HG03378 (cell line): ENCODE measurements around the gene CTCF.

Source experiments
- ATAC-seq: cut with Tn5 transposase; IDR thresholded peaks from one replicate; pipeline ENCODE4 v1.9.1; 2021; ENCODE audit warnings: mild to moderate bottlenecking, moderate library complexity; ENCODE audit not compliant: unreplicated experiment

CTCF gene

DNA sequence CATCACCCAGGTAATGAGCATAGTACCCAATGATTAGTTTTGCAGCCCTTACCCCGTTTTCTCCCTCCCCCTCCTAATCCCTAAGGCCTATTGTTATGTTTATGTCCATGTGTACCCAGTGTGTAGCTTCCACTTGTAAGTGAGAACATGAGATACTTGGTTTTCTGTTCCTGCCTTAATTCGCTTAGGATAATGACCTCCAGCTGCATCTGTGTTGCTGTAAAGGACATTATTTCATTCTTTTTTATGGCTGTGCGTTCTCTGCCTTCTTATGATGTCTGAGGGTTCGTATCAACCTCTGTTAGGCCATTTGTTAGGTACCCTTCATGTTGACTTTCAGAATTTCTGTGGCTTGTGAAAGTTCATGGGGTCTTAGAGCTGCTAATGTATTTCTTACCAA, 31.0 kb downstream of the CTCF start:
- ATAC-seq = no peak

DNA sequence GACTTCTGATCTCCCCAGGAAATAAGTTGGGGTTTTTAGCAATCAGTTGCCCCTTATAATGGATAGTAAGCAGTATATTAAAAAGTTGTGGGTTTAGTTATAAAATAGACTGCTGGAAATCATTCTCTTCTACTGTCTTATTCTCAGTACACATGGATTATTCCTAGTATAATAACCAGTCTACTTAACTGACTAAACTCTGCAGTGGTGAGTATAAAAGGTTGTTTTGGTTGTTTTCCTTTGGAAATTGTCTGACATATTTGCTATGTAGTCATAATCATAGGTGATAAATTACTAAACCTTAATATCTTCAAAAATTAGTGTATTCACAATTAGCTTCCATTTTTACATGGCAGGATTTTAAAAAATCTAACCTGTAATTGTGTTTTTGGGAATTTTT, 31.4 kb downstream of the CTCF start:
- no peak for ATAC-seq

DNA sequence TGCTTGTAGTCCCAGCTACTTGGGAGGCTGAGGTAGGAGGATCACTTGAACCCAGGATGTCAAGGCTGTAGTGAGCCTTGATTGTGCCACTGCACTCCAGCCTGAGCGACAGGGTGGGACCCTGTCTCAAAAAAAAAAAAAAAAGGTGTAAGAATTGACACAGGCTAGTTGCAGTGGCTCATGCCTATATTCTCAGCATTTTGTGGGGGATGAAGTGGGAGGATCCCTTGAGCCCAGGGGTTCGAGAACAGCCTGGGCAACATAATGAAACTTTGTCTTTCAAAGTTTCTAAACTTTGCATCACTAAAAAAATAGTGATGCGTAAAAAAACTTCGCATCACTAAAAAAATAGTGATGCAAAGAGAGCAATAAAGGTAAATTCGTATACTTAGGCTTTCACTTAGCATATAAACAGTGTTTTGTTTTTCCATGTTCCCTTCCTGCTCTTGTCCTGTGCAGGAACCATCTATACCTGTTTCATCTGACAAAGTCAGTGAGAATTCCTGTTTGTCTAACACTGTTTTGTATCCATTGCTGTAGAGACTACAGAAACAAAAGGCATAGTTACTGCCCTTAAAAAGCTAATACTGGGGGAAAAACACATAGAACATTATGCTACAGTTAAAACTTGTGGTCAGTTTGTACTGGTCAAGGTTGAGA, 32.1 kb downstream of the CTCF start:
- no peak for ATAC-seq

DNA sequence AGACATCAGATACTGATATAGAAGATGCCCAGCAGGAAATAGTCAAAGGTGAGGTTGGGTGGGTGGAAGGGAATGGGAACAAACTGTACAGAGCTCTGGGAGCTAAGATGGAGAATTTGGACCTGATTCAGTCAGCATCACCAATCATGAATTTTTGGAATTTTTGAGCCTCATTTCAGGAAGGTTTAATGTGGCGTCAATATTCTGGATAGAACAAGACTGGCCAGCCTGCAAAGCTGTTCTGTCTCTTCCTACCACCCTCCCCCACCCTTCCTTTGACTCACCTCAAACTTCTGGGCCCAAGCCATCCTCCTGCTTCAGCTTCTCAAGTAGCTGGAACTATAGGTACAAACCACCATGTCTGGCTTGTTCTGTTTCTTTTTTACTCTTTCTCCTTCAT, 32.6 kb downstream of the CTCF start:
- ATAC-seq = no peak

DNA sequence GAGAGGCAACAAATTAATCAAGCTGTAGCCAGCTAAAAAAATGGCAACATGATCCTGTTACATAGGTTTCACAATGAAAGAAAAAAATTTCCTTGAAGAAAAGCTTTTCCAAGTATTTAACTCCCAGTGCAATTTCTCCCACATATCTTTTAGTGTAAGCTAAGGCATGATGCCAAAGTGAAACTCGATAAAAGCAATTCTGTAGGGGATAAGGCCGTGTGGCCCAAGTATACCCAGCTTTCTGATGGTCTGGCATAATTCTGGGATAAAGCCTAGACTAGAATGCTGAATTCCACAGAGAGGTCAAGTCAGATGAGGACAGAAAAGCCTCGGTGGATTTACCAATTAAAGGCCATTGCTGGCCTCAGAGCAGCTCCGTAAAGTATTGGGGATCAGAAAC, 36.2 kb downstream of the CTCF start:
- no peak for ATAC-seq

DNA sequence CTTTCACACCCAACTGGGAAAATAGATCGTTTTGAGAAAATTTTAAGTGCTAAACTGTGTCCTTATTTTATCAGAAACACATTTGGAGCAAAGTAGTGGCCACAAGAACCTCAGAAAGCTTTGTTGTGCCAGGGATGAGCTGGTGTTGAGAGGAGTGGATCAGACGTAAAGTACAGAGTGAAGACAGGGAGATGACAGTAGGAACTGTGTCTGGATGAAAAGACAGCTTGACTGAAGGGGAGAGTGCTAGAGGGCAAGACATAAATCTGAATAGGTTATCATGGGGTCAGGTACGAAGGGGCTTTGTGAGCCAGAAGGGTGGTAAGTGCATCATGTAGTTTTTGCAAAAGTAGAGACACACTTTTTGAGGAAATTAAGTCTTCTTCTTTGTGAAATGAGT, 43.3 kb downstream of the CTCF start:
- ATAC-seq = no peak

DNA sequence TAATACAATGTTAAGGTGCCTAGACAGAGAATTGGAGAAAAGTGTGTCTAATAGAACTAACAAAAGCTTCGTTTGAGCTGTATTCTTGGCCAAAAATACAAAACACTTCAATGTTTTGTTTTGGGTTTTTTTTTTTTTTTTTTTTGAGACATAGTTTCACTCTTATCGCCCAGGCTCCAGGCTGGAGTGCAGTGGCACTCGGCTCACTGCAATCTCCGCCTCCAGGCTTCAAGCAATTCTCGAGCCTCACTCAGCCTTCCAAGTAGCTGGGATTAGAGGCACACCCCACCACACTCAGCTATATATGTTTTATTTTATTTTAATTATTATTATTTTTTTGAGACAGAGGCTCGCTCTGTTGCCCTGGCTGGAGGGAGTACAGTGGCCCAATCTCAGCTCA, 44.3 kb downstream of the CTCF start:
- no peak for ATAC-seq

DNA sequence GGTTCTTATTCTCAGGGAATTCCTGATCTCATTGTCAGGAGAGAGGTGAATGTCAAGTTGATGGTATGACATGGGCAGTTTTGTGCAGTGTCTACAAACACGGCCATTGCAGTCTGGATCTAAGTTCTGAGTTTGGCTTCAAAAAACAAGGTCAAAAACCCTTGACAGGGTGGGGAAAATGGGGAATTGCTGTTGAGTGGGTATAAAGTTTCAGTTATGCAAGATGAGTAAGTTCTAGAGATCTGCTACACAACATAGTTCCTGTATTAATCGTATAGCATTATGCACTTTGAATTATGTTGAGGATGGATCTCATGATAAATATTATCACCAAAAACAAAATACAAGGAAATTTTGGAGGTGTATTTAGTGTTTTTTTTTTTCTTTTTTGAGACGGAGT, 46.0 kb downstream of the CTCF start:
- ATAC-seq = no peak

DNA sequence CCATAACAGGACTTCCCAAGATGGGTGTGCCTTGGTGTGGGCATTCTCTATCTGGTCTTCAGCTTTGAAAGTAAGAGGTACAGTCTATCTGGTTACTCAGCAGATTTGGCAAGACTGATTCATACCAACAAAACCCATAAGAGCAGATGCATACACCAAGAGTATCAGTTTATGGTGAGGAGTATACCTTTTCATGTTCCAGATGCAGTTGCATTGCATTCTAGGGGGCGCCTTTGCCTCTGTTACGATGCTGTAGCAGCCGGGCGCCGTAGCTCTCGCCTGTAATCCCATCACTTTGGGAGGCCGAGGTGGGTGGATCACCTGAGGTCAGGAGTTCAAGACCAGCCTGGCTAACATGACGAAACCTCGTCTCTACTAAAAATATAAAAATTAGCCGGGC, 51.5 kb downstream of the CTCF start:
- ATAC-seq = no peak

DNA sequence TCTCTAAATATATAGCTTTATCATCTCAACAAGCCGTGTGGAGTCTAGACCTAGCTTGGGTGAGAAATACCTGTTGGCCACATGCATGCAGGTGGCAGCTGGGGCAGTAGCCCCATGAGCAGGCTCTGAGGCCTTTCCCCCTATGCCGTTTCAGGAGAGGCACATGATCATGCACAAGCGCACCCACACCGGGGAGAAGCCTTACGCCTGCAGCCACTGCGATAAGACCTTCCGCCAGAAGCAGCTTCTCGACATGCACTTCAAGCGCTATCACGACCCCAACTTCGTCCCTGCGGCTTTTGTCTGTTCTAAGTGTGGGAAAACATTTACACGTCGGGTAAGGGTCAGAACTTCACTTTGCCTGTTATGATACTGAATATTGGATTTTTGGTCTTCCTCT, 65.9 kb downstream of the CTCF start:
- no peak for ATAC-seq

DNA sequence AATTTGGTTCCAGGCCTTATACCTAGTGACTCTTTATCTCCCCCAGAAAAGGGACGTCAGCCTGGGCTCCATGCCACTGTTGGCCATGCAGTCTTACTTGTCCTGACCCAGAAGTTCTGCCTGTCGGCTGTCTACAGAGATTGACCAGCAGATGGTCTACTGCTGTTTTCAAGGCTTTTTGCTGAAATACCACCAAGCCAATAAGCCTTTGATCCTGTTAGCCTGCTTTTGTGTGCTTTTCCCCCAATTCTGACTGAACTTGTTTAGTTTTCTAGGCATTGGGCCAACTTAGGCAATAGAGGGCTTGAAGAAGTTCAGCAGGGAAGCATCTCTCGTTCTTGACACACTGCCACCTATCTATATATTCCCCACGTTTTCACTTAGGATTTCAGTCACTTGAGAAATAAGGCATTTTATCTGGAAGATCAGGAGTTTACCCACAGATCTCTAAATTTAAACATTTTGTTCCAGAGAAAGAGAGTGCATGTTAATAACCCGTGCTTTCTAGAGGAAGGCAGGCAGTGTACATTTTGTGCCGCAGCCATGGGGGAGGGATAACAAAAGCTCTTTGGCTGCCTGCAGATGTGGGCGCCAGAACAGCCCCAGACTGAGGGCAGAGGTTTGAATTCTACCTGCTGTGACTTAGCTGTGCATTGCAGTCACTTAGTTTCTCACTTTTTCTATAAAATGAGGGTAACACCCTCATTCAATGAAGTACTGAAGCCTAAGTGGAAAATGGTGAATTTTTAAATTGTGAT, 70.3 kb downstream of the CTCF start:
- ATAC-seq = no peak

DNA sequence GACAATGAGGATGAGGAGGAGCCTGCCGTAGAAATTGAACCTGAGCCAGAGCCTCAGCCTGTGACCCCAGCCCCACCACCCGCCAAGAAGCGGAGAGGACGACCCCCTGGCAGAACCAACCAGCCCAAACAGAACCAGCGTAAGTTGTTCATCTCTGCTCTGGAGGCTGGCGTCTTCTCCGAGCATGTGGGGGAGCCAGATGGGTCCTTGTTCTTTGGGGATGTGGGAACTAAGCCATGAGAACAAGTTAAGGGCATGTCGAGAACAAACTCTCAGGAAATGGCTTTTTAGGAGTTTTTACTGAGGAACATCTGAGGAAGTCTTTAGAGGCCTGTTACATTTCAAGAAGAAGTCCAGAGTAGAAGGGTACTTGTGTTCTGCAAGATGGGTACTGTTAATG, 74.4 kb downstream of the CTCF start:
- ATAC-seq = no peak

DNA sequence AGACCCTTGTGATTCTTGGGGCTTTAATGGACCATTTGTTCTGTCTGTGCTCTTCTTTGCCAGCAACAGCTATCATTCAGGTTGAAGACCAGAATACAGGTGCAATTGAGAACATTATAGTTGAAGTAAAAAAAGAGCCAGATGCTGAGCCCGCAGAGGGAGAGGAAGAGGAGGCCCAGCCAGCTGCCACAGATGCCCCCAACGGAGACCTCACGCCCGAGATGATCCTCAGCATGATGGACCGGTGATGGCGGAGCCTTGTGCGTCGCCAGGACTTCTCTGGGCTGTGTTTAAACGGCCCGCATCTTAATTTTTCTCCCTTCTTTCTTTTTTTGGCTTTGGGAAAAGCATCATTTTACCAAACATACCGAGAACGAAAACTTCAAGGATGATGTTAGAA, 75.3 kb downstream of the CTCF start:
- no peak for ATAC-seq

DNA sequence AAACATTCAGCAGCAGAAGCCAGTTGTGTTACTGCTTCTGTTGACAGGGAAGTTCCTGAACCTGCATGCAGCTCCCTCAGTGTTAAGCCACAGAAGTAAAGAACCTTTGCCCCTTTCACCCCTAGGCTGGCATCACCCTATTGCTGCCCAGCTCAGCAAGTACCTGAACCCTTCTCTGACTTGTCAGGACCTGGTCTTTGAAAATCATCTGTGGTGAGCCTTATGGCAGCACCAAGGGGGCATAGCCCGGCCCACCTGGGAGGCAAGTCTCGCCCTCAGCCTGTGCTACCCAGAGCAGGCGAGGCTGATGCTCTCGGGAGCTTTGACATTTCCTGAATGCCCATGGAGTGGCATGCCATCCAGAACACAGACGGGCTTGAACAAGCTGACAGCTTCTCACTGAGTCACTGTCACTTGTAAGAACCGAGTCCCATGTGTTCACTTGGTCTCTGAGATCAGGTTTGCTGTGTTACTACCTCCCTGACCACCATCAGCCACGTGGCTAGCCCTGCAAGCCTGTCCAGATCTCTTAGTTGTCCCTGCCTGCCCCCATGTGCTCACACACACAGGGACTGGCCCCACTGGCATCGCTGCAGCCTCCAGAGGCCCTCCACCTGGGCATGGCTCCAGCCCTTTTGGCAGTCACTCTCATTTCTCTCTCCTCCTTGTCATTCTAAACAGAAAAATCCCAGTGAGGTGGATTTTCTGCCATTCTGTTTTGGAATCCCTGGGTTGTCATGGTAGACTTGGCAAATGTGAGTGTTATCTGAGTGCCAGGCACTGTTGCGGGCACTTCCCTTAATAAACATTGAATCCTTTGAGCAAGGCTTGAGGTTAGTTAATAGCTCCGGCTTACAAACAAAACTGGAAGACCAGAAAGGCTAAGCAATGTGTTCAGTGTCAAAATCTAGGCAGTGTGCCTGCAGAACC, 79.7 kb downstream of the CTCF start:
- ATAC-seq = no peak

DNA sequence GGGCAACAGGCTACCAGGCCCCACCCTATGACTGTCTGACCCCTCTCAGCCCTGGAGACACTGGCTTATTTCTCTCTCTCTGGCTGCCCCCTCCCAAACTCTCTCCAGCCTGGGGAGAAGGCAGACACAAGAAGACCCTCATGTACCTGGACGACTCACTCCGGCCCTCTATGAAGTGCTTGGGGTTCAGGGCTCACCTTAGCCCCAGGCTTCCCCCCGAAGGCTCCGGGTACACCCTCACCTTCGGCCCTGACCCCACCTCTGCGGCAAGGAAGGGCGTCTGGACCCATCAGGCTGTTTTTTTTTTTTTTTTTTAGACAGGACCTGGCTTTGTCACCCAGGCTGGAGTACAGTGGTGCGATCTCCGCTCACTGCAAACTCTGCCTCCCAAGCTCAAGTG, 81.7 kb downstream of the CTCF start:
- no peak for ATAC-seq

DNA sequence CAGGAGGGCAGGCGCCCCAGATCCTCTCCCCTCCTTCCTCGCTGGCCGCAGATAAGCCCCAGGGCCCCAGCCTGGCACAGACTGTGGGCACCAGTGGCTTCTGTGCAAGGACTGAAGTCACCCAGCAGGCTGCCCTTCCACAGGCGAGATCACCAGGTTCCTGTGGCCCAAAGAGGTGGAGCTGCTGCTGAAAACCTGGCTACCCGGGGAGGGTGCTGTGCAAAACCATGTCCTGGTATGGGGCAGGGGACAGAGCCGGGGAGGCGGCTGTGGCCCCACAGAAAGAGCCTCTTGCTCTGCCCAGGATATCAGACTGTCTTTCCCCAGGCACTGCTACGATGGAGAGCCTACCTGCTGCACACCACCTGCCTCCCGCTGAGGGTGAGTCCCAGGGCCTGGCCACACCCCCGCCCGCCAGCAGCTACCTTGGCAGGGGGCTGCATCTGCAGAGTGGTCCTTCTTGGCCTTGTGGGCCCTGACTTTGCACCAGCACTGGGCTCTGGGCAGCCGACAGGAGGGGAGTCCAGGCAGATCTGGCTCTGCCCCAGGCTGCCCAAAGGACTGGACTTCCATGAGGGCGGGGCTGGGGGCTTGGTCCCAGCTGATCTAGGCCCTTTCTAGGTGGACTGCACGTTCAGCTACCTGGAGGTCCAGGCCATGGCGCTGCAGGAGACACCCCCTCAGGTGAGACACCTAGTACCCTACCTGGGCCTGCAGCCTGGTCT, 83.2 kb downstream of the CTCF start:
- no peak for ATAC-seq

DNA sequence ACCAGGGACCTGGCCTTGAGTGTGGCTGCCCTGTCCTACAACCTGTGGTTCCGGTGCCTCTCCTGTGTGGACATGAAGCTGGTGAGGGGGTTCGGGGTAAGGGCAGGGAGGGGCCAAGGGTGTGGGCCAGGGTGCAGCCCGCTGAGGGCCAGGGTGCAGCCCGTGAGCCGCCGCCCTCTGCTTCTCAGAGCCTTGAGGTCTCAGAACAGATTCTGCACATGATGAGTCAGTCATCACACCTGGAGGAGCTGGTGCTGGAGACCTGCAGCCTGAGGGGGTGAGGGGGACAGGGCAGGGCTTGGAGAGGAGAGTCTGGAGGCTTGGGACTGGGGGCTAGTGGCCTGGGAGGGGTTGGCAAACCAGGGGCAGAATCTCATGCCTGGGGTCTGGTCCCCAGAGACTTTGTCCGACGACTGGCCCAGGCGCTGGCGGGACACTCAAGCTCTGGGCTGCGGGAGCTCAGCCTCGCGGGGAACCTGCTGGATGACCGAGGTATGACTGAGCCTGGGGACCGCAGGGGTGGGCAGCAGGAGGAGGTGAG, 84.9 kb downstream of the CTCF start:
- no peak for ATAC-seq

DNA sequence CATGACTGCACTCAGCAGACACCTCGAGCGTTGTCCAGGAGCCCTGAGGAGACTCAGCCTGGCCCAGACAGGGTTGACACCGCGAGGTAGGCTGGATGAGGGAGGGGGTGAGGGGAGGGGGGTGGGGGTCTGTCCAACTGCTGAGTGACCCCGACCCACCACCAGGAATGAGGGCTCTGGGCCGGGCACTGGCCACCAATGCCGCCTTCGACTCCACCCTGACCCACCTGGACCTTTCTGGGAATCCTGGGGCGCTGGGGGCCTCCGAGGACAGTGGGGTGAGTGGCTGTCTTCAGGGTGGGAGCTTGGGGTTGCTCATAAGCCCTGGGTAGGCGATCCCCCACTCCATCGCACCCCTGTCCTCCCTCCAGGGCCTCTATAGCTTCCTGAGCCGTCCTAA, 85.4 kb downstream of the CTCF start:
- ATAC-seq = no peak

DNA sequence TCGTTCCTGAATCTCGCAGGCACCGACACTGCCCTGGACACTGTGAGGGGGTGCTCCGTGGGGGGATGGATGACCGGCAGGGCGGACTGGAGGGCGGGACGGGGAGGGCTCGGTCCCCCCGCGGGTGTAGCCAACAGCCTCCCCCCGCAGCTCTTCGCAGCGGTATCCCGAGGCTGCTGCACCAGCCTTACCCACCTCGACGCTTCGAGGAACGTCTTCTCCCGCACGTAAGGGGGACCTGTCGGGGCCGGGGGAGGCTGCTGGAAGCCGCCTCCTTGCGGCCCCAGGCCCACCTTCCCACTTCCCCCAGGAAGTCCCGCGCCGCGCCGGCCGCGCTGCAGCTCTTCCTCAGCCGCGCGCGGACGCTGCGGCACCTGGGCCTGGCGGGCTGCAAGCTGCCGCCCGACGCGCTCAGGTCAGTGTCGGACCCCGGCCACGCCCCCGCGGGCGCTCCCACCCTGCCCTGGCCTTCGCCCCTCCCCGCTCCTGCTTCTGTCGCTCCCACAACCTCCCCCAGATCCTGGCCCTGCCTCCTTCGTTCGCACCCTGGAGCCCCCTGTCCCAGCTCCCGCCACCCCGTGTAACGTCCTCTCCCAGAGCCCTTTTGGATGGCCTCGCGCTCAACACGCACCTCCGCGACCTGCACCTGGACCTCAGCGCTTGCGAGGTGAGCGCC, 85.9 kb downstream of the CTCF start:
- no peak for ATAC-seq

DNA sequence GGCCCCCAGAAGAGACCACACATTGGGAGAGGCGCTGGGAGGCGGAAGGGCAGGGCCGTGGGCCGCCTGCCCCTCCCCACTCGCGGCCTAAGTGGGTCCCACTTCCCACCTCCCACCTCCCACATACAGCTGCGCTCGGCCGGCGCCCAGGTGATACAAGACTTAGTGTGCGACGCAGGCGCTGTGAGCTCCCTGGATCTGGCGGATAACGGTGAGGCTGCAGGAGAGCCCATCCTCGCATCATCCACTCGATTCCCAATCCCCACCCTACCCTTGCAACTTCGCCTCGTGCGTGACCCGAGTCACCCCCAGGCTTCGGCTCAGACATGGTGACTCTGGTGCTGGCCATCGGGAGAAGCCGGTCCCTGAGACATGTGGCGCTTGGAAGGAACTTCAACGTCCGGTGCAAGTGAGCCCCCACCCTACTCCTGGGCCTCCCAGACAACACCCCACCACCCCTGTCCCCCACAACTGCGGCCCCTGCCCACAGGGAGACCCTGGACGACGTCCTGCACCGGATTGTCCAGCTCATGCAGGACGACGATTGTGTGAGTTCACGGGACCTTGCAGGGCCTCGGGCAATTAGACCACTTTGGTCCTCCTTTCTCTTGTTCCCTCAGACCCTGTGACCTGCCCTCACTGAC, 86.6 kb downstream of the CTCF start:
- no peak for ATAC-seq
